Activated CD4-positive, alpha-beta T cell treated with anti-CD3 and anti-CD28 coated beads, Interleukin-2, amount 50 U/mL, for 24 hours (primary cell): ENCODE measurements around the gene RPL29.

Source experiments
- DNase-seq, 2 donors: peaks; one replicate each; pipeline ENCODE4 v3.0.0-alpha.2; 2020; ENCODE audit warnings: low read depth in 1 of 2, low spot score in 1 of 2

The RPL29 gene

GRCh38 chr3:51966016-51966415, 29.7 kb downstream of the RPL29 start:
- no peak for DNase-seq

DNA sequence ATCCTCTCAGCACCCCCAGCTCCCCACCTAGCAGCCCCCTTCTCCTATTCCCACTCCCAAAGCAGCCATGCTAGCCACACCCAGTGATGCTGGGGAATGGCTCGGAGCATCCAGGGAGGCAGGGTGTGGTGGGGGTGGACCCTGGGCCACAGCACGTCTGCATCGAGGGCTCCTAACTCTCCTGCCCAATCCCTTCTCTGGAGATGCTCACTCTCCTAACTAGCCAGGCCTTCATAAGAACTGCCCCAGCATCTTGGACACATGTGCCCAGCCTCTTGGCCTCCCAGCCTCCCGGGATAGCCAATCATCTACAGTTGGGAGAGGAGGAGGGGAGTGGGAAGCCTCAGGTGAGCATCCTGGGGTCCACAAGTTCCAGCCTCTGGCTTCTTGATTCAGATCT, 31.2 kb downstream of the RPL29 start:
- no peak for DNase-seq

DNA sequence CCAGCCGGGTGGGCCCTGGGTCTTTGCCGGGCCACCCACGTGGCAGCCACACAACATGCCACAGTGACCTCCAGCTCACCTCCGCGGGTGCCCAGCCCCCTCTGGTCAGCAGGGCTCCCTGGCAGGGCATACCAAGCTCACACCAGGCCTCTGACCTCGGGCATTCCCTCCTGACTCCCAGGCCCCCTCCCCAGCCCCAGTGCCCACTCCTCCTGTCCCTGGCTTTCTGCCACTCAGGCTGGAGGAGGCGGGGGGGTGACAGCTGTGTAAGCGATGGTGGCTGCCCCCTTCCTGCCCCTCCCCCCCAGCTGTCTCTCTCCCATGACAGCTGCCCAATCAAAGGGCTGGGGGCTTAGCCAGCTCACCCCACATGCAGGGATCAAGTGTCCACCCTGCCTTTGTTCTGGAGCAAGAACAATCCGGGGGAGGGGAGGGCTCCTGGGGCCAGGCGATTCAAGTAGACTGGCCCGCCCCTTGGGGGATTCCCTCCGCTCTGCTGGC, 31.7 kb downstream of the RPL29 start:
- no peak for DNase-seq

GRCh38 chr3:51962854-51963530, 32.7 kb downstream of the RPL29 start:
- no peak for DNase-seq

GRCh38 chr3:51961602-51962569, 33.8 kb downstream of the RPL29 start:
- no peak for DNase-seq

DNA sequence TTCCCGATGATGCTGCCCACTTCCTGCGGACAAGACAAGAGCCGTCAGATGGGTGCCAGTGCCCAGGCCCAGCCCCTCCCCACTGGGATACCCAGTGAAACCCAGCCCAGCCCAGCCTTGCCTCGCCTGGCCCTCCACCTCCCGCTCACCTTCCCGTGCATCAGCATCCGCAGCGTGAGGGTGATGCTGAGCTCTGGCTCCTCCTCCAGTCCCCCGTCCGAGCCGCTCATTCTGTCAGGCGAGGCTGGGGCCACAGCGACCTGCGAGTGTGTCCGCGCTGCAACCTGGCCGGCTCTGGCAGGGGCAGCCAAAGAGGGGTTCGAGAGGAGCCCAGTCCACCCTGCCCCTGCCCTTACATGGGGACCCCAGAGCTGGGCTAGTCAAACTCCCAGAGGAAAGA, 34.7 kb downstream of the RPL29 start:
- DNase-seq, result no peak

- no peak for DNase-seq
Observed at GRCh38 chr3:51960386-51960785, 35.3 kb downstream of the RPL29 start.

GRCh38 chr3:51959651-51960050, 36.0 kb downstream of the RPL29 start:
- DNase-seq, result no peak

- DNase-seq, result no peak
Observed at GRCh38 chr3:51958603-51959521, 36.8 kb downstream of the RPL29 start.

DNA sequence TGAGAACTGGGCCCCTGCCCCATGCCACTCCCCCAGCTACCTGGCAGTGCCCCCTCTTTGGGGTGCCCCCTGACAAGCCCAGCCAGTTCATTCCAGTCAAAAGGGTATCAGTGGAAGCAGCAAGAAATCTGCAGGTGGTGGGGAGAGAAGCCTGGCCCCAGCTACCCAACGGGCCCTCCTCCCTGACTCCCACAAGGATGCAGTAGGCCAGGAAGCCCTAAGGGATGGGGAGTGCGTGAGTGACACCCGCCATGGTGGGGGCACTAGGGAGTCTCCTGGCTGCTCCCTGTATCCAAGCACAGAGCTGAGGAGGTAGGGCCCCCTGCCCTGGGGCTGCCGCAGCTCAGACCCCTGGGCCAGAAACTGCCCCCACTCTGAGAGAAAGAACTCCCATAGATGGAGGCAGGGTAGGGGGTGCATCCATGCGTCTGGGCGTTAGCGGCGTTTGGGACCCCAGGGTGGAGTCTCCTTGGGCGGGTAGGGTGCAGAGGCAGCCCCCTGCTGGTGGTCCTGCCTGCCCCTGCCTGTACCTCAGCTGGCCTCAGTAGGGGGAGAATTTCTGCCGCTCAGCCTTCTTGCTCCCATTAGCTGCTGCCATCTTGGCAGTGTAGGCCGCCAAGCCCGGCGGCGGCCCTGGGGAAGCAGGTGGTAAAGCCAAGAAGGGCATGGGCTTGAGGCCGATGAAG, 38.0 kb downstream of the RPL29 start:
- DNase-seq, result no peak

GRCh38 chr3:51955893-51956770, 39.6 kb downstream of the RPL29 start:
- no peak for DNase-seq

- DNase-seq, result no peak
Observed at GRCh38 chr3:51955175-51955892, 40.4 kb downstream of the RPL29 start, which contains the start of gene GPR62. TSS of gene GPR62 (plus strand) at chr3:51955381. CDS start at chr3:51955653, 272 bp downstream.

- DNase-seq, result no peak
Observed at GRCh38 chr3:51954713-51955112, 41.0 kb downstream of the RPL29 start.

DNA sequence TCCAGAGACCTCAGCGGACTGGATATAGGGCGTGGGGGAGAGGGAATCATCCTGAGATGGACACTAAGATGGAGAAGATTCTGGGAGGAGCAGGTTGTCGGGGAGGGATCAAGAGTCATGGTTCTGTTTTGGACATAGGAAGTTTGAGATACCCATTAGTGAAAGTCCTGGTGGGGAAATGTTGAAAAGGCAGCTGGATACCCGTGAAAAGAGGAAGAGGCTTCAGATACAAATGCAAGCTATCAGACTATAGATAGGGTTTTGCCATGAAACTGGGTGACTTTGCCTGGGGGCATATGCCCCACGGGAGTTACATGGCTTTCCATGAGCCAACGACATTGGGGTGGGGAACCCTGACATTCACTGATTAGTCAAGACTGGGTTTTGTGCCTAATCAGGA, 41.6 kb downstream of the RPL29 start:
- DNase-seq, result no peak

- DNase-seq, result no peak
Observed at GRCh38 chr3:51953445-51953844, 42.2 kb downstream of the RPL29 start.

DNA sequence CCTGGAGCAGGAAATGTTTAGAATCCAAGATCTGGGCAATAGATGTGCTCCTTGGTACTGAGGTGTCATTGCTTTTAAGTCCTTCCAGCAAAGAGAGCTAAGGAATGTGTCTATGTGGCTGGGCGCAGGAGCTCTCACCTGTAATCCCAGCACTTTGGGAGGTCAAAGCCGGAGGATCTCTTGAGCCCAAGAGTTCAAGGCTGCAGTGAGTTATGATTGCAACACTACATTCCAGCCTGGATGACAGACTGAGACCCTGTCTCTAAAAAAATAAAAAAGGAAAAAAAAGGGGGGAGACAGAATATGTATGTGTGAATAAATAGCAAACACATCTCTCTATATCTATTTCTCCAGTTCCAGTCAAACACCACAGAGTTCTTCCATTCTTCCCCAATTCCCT, 44.8 kb downstream of the RPL29 start:
- no peak for DNase-seq

DNA sequence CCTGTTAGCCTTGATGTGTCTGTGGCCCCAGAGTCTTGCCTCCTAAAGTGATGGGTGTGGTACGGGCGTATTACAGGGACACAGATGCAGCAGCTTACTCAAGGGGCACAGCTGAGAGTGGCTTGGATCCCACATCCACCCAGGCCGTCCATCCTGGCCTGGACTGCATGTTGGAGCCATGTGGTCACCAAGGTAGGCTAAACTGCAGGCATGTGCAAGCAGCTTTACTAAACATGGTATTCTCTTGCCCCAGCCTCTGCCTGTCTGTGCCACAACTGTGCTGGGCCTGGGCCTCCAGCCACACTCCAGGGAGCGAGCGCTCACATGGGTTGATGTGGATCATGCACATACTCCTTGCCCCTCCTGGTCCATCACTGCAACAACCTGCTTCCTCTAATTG, 46.6 kb downstream of the RPL29 start:
- DNase-seq, result no peak

- DNase-seq, result no peak
Observed at GRCh38 chr3:51948016-51948580, 47.6 kb downstream of the RPL29 start.
